Mucosa of descending colon (tissue), 3 donors: ENCODE data around the gene SCN10A. TPM values are rescaled to one million over a fixed set of nuclear protein-coding genes. Genes with fewer than 3 reads are reported as not detected.

Source experiments
- ATAC-seq: fragments of 200-7000 bp; cut with Tn5 transposase; one replicate; pipeline ENCODE4 v1.9.1; 2020; ENCODE audit warnings: mild to moderate bottlenecking, moderate library complexity
- DNase-seq, 3 donors: peaks; one replicate each; pipeline ENCODE4 v3.0.0-alpha.2; 2020
- H3K36me3 ChIP-seq: fragments of 200-600 bp; one replicate; pipeline ENCODE4 v1.8.0; 2021; ENCODE audit warnings: low read depth, mild to moderate bottlenecking
- H3K4me1 ChIP-seq: fragments of 200-600 bp; one replicate; pipeline ENCODE4 v1.8.0; 2021; ENCODE audit warnings: low read depth, mild to moderate bottlenecking
- H3K4me3 ChIP-seq: fragments of 200-600 bp; one replicate; pipeline ENCODE4 v1.8.0; 2021; ENCODE audit warnings: mild to moderate bottlenecking
- H3K9me3 ChIP-seq: fragments of 200-600 bp; one replicate; pipeline ENCODE4 v1.8.0; 2021; ENCODE audit warnings: mild to moderate bottlenecking
- intact Hi-C, 2 donors: fragments of 100-400 bp; cut with DNase I in 1 of 2; cut with micrococcal nuclease in 1 of 2; formaldehyde crosslinking; loops; one replicate each; pipeline versions ENCODE4 v1.11.0 to v1.11.1; 2022; cut with DNase I, micrococcal nuclease
- total RNA-seq, 3 donors: library from RNA; stranded (reverse); fragmentation: NEBNext Ultra II Directional in 2 of 3; extraction: Animal tissue kit (Norgen Biotek cat#: 25700) in 2 of 3; gene quantifications; one replicate each; pipeline versions ENCODE4 v1.2.1 to v1.2.4, GENCODE V29; 2021 to 2023
- TF ChIP-seq, protein P1 (sequence below): fragments of 200-600 bp; IDR thresholded peaks from one replicate; pipeline ENCODE4 v1.8.0; 2022; ENCODE audit warnings: antibody characterized with exemption, mild to moderate bottlenecking
- donor health status: DM: no; HTN: no; CAD: no; lungs with moderate emphysema.
- donor health status: DM: no; HTN: no; CAD: no.
- donor health status: DM: no; HTN: yes; CAD: no.

SCN10A gene
- total RNA-seq, 3 donors from 2014 or later: not detected

DNA sequence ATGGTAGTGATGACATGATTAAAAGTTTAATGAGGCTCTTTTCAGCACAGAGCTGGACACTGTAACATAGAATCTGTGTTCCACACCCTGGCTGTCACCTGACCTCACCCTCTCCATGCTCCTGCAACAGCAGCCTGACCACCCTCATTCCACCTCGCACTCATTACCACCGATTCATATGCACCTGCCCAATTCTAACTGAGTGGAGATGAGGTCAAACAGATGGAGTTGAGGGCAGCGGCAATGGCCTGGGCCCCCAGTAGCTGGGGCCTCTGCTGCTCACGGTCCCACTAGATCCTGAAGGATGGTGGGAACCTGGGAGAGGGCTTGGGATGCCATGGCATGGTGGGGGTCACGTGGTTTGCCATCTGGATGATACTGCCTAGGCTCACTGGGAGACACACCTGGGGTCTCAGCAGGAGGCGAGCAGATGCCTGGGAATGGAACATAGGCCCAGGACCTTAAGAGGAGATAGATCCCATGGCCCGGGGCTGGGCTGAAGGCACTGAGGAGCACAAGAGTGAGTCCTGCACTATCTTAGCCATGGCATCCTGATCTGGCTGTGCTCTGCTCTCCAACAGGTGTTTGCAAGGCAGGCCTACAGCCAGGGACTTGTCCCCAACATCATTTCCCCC is 167.9 kb downstream of the SCN10A start:
- no peak for DNase-seq
- Histone ChIP-seq H3K4me1 (peaks cover 7% of the 10 kb centered on the region), H3K36me3 (no peaks in the 10 kb centered on the region), H3K9me3 (no peaks in the 10 kb centered on the region), H3K4me3 (no peak overlapping the region)
- TF ChIP-seq, protein P1, sequence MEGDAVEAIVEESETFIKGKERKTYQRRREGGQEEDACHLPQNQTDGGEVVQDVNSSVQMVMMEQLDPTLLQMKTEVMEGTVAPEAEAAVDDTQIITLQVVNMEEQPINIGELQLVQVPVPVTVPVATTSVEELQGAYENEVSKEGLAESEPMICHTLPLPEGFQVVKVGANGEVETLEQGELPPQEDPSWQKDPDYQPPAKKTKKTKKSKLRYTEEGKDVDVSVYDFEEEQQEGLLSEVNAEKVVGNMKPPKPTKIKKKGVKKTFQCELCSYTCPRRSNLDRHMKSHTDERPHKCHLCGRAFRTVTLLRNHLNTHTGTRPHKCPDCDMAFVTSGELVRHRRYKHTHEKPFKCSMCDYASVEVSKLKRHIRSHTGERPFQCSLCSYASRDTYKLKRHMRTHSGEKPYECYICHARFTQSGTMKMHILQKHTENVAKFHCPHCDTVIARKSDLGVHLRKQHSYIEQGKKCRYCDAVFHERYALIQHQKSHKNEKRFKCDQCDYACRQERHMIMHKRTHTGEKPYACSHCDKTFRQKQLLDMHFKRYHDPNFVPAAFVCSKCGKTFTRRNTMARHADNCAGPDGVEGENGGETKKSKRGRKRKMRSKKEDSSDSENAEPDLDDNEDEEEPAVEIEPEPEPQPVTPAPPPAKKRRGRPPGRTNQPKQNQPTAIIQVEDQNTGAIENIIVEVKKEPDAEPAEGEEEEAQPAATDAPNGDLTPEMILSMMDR: no peak
- intact Hi-C loops: no loop called here
- ATAC-seq: no peak

DNA sequence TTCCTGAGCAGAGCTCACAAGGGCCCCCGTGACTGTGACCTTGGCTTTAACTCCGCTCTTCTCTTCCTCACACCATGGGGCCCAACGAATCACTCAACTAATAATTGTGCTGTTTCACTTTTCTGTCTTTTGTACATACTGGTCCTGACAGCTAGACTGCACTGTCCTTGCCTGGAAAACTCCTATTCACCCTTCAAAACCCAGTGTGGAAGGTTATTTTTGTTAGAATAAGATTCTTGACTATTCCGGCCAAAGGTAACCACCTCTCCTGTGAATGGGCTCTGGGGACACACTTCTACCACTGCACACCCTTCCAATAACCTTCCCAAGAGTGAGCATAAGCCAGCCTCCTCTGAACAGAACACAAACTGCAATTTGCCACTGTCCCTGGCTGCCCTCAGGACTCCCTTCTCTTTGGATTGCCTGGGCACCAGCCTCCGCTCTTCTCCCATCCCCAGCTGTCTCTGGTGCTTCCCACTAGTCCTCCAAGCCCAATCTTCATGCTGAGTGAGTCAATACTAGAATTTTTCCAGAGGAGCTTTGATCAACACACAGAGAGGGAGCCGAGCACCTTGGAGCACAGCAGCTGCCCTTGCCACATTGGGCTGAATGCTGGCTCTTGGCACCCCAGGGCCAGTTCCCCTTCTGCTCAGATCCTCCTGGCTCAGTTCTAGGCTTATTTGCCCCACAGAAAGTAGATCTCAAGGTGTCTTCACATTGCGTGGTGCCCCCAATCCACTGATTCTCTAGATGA is 168.6 kb downstream of the SCN10A start:
- TF ChIP-seq, protein P1: no peak
- ATAC-seq (no peak), DNase-seq (no peak)
- Histone ChIP-seq H3K4me1 (peaks cover 7% of the 10 kb centered on the region), H3K4me3 (no peak overlapping the region), H3K9me3 (no peaks in the 10 kb centered on the region), H3K36me3 (no peaks in the 10 kb centered on the region)
- intact Hi-C loops: no loop called here

Other genes with a start within 250 kb of the SCN10A start
- 1 to 10 TPM in 1 of 3 donors, under 1 TPM in 2; 0.31 to 1.3 (median 0.32) TPM for gene SCN5A, start 166.5 kb downstream of the SCN10A start, total RNA-seq
- gene SCN11A, start 235.7 kb upstream of the SCN10A start, total RNA-seq: 1 to 10 TPM in 1 of 3 donors, under 1 TPM in 2; 0.23 to 2.1 (median 0.27) TPM
- 10 to 100 TPM; 33.0 to 46.8 (median 37.5) TPM for gene WDR48, start 235.8 kb upstream of the SCN10A start, total RNA-seq